ENCODE results near the gene ZNF429.
"Not testable (repeated sequence)": the region's sequence is repeated elsewhere in the genome, so short reads cannot be mapped to it uniquely, and the experiment has no call there.

- TF ChIP-seq CTCF, EZH2phosphoT487 (IDR thresholded peaks at IDR 0.05; ENCODE audit: low read length): not testable (repeated sequence)
Measured at GRCh38 chr19:21602659-21603430, 97.4 kb downstream of the ZNF429 start.

All from MM.1S (cell line).